IPS-20b (cell line): ENCODE measurements around the gene CRAMP1.
"Not testable (repeated sequence)": the region's sequence is repeated elsewhere in the genome, so short reads cannot be mapped to it uniquely, and the experiment has no call there.

Experiments used
- H3K27ac ChIP-seq: one replicate; pipeline ENCODE4 v1.5.1; 2013; ENCODE audit warnings: low read length
- H3K27me3 ChIP-seq: 2 replicates; pipeline ENCODE4 v1.6.1; 2013; ENCODE audit warnings: mild to moderate bottlenecking, low read length, inconsistent platforms; ENCODE audit not compliant: insufficient read depth
- H3K36me3 ChIP-seq: 2 replicates; pipeline ENCODE4 v1.6.1; 2013; ENCODE audit warnings: low read depth, mild to moderate bottlenecking, inconsistent platforms, low read length, moderate library complexity; ENCODE audit not compliant: insufficient read depth
- H3K4me1 ChIP-seq: 2 replicates; pipeline ENCODE4 v1.6.1; 2013; ENCODE audit warnings: mild to moderate bottlenecking, control low read depth, inconsistent platforms, low read length, moderate library complexity; ENCODE audit not compliant: insufficient read depth
- H3K4me3 ChIP-seq: 2 replicates; pipeline ENCODE4 v1.5.1; 2013; ENCODE audit warnings: mild to moderate bottlenecking, low read length, inconsistent platforms
- H3K9ac ChIP-seq: 2 replicates; pipeline ENCODE4 v1.6.1; 2013; ENCODE audit warnings: low read depth, mild to moderate bottlenecking, inconsistent platforms, low read length, moderate library complexity
- H3K9me3 ChIP-seq: 2 replicates; pipeline ENCODE4 v1.6.1; 2013; ENCODE audit warnings: mild to moderate bottlenecking, low read depth, low read length, inconsistent platforms; ENCODE audit not compliant: insufficient read depth

CRAMP1 gene

GRCh38 chr16:1691956-1692355 is 79.8 kb downstream of the CRAMP1 start:
- peaks cover 95% of the 10 kb centered on the region for H3K36me3 ChIP-seq
- H3K9me3 ChIP-seq: no peaks in the 10 kb centered on the region
- no peaks in the 10 kb centered on the region for H3K4me1 ChIP-seq
- no peak overlapping the region for H3K27ac ChIP-seq
- no peak overlapping the region for H3K9ac ChIP-seq
- H3K4me3 ChIP-seq: no peak overlapping the region
- H3K27me3 ChIP-seq: no peaks in the 10 kb centered on the region

- Histone ChIP-seq H3K9me3 (no peaks in the 10 kb centered on the region), H3K4me1 (no peaks in the 10 kb centered on the region), H3K36me3 (peaks cover 96% of the 10 kb centered on the region), H3K27me3 (no peaks in the 10 kb centered on the region), H3K9ac (no peak overlapping the region), H3K27ac (no peak overlapping the region), H3K4me3 (no peak overlapping the region)
These were observed 84.7 kb downstream of the CRAMP1 start for GRCh38 chr16:1696863-1697262.

- Histone ChIP-seq H3K4me3 (no peak overlapping the region), H3K27ac (no peak overlapping the region), H3K9ac (no peak overlapping the region), H3K27me3 (no peaks in the 10 kb centered on the region), H3K36me3 (peaks cover 89% of the 10 kb centered on the region), H3K9me3 (no peaks in the 10 kb centered on the region), H3K4me1 (no peaks in the 10 kb centered on the region)
These were observed 86.5 kb downstream of the CRAMP1 start for GRCh38 chr16:1698680-1699079.

- H3K36me3 ChIP-seq: peaks cover 75% of the 10 kb centered on the region
- H3K4me3 ChIP-seq: no peak overlapping the region
These were observed 88.1 kb downstream of the CRAMP1 start for GRCh38 chr16:1700246-1700645.

GRCh38 chr16:1701216-1701878 is 89.2 kb downstream of the CRAMP1 start:
- H3K4me1 ChIP-seq: no peaks in the 10 kb centered on the region
- H3K9me3 ChIP-seq: no peaks in the 10 kb centered on the region
- H3K4me3 ChIP-seq: no peak overlapping the region
- H3K27ac ChIP-seq: no peak overlapping the region
- no peaks in the 10 kb centered on the region for H3K27me3 ChIP-seq
- peaks cover 66% of the 10 kb centered on the region for H3K36me3 ChIP-seq
- no peak overlapping the region for H3K9ac ChIP-seq

More at GRCh38 chr16:1700246-1700645, 88.1 kb downstream of the CRAMP1 start:
- H3K4me1 ChIP-seq: no peaks in the 10 kb centered on the region
- no peaks in the 10 kb centered on the region for H3K9me3 ChIP-seq
- no peaks in the 10 kb centered on the region for H3K27me3 ChIP-seq
- no peak overlapping the region for H3K9ac ChIP-seq
- no peak overlapping the region for H3K27ac ChIP-seq

GRCh38 chr16:1705324-1705687 is 93.1 kb downstream of the CRAMP1 start:
- H3K9ac ChIP-seq: peak overlapping the region; percentile 88
- H3K9me3 ChIP-seq, H3K4me1 ChIP-seq, H3K27me3 ChIP-seq: not testable (repeated sequence)
- peak overlapping the region; percentile 93 for H3K4me3 ChIP-seq
- H3K27ac ChIP-seq: peak overlapping the region; percentile 40
- H3K36me3 ChIP-seq: peaks cover 26% of the 10 kb centered on the region

GRCh38 chr16:1705688-1706385 is 93.7 kb downstream of the CRAMP1 start, which contains the start of gene MAPK8IP3:
MAPK8IP3 (plus strand) TSS chr16:1706195; CDS start chr16:1706340, 145 bp downstream.
- Histone ChIP-seq H3K36me3 (peaks cover 21% of the 10 kb centered on the region), H3K27me3 (no peaks in the 10 kb centered on the region), H3K4me3 (peak within 1 kb of the TSS; percentile 93), H3K9ac (peak within 1 kb of the TSS; percentile 88), H3K27ac (peak within 1 kb of the TSS; percentile 40), H3K9me3 (no peaks in the 10 kb centered on the region), H3K4me1 (0 out of 2 replicates have a peak, but pooled peaks cover 4% of the 10 kb centered on the region)

- Histone ChIP-seq H3K4me1 (0 out of 2 replicates have a peak, but pooled peaks cover 4% of the 10 kb centered on the region), H3K9ac (peak overlapping the region; percentile 88; the same call in 1 of the 2 replicates)
These were observed 94.4 kb downstream of the CRAMP1 start for GRCh38 chr16:1706386-1707192.

GRCh38 chr16:1707193-1707790 is 95.1 kb downstream of the CRAMP1 start:
- 0 out of 2 replicates have a peak, but pooled peaks cover 4% of the 10 kb centered on the region for H3K4me1 ChIP-seq
- no peaks in the 10 kb centered on the region for H3K9me3 ChIP-seq
- no peaks in the 10 kb centered on the region for H3K27me3 ChIP-seq
- H3K27ac ChIP-seq: no peak overlapping the region
- peaks cover 6% of the 10 kb centered on the region for H3K36me3 ChIP-seq
- peak overlapping the region; percentile 93 for H3K4me3 ChIP-seq
- peak overlapping the region; percentile 52; the same call in 1 of the 2 replicates for H3K9ac ChIP-seq

More at GRCh38 chr16:1706386-1707192, 94.4 kb downstream of the CRAMP1 start:
- no peaks in the 10 kb centered on the region for H3K27me3 ChIP-seq
- no peaks in the 10 kb centered on the region for H3K9me3 ChIP-seq
- peaks cover 14% of the 10 kb centered on the region for H3K36me3 ChIP-seq
- no peak overlapping the region for H3K27ac ChIP-seq
- peak overlapping the region; percentile 93 for H3K4me3 ChIP-seq

- Histone ChIP-seq H3K9ac (no peak overlapping the region), H3K27me3 (no peaks in the 10 kb centered on the region), H3K4me1 (peaks cover 9% of the 10 kb centered on the region; the same call in 1 of the 2 replicates), H3K27ac (no peak overlapping the region), H3K9me3 (no peaks in the 10 kb centered on the region), H3K36me3 (0 out of 2 replicates have a peak, but pooled peaks cover 2% of the 10 kb centered on the region), H3K4me3 (peak overlapping the region; percentile 93; the same call in 1 of the 2 replicates)
These were observed 96.1 kb downstream of the CRAMP1 start for GRCh38 chr16:1708083-1708767.

GRCh38 chr16:1708768-1709180 is 96.6 kb downstream of the CRAMP1 start:
- H3K4me3 ChIP-seq: no peak overlapping the region
- peaks cover 14% of the 10 kb centered on the region; the same call in 1 of the 2 replicates for H3K4me1 ChIP-seq
- no peaks in the 10 kb centered on the region for H3K9me3 ChIP-seq
- H3K27me3 ChIP-seq: no peaks in the 10 kb centered on the region
- no peak overlapping the region for H3K27ac ChIP-seq
- no peaks in the 10 kb centered on the region for H3K36me3 ChIP-seq
- H3K9ac ChIP-seq: no peak overlapping the region
